Neural cell (in vitro differentiated cells): ENCODE data around the gene DPP6.

ENCODE experiments used
- EZH2 ChIP-seq: fragments of 200-600, 300-800 bp; shearing (Covaris generic), sonication (generic); IDR thresholded peaks from 2 replicates; pipeline ENCODE4 v1.6.1; 2014; ENCODE audit warnings: antibody characterized with exemption, low read length, borderline replicate concordance, mild to moderate bottlenecking; ENCODE audit not compliant: insufficient read depth, poor library complexity, severe bottlenecking
- TF ChIP-seq, protein P1 (sequence below): fragments of 450-650 bp; IDR thresholded peaks from 2 replicates; pipeline ENCODE4 v1.5.1; 2014; ENCODE audit warnings: antibody characterized with exemption, mild to moderate bottlenecking, moderate library complexity; ENCODE audit not compliant: poor library complexity, severe bottlenecking

DNA sequence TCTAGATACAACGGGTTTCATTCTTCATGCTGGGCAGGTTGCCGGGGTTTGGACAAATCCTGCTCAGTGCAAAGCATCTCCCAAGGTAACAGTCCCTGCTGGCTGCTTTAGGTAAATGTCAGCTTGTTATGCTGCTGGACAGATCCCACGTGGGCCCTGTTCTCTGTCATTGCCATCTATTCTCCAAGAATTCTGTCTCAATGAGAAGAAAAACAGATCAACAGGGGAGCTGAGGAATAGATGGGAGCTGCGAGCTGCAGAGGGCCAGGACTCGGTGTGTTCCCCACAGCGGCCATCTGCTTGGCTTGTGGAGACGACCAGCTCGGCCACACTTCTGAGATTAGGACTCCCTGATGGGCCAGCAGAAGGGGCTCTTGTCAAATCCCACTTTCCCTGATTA, 235.2 kb downstream of the DPP6 start:
- no peak for TF ChIP-seq EZH2
- TF ChIP-seq, protein P1, sequence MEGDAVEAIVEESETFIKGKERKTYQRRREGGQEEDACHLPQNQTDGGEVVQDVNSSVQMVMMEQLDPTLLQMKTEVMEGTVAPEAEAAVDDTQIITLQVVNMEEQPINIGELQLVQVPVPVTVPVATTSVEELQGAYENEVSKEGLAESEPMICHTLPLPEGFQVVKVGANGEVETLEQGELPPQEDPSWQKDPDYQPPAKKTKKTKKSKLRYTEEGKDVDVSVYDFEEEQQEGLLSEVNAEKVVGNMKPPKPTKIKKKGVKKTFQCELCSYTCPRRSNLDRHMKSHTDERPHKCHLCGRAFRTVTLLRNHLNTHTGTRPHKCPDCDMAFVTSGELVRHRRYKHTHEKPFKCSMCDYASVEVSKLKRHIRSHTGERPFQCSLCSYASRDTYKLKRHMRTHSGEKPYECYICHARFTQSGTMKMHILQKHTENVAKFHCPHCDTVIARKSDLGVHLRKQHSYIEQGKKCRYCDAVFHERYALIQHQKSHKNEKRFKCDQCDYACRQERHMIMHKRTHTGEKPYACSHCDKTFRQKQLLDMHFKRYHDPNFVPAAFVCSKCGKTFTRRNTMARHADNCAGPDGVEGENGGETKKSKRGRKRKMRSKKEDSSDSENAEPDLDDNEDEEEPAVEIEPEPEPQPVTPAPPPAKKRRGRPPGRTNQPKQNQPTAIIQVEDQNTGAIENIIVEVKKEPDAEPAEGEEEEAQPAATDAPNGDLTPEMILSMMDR, result no peak
